ENCODE measurements around the gene KDM5A. TPM values are rescaled to one million over a fixed set of nuclear protein-coding genes. Genes with fewer than 3 reads are reported as not detected.
A peak's percentile ranks its signal among the peaks of the same experiment; 100 is the strongest.
"Not testable (repeated sequence)": the region's sequence is repeated elsewhere in the genome, so short reads cannot be mapped to it uniquely, and the experiment has no call there.

Gene KDM5A
- total RNA-seq, 2 donors from 2014 or later, result 85.9 to 86.1 TPM

DNA sequence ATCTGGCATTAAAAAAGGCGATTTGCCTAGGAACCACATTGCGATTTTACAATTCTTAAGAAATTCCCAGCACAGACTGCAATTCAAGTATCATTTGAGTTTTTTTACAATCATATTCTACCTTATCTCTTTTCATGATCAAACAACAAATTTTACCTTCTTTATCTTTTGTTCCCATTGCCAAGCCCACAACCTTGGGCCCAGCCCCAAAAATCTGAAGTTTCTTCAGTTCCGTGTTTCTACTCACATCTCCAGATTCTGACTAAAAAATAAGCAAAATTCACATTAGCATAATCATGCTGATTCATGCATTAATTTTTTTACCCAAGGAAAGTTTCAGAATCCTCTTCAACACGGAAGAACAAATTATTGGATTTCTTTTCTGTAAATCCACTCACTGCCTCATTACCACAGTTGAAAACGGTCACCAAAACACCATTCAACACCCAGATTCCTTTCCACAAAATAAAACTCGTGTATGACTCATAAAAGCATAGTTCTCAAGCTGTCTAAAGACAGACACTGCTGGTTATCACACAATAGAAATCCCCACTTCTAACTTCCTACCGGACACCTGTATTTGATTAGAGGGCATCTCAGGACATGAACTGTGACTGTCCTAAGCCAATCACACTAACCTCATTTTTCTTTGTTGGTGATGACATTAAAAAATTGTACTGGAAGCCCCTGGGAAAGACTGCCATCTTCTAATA is 32.7 kb downstream of the KDM5A start:
- ATAC-seq, result no peak
- Mint-ChIP-seq H3K36me3 (peaks cover 17 to 50% of the 10 kb centered on the region in 2 donors), H3K27ac (peak overlapping the region; percentile 34 to 39), H3K9me3 (no peaks in the 10 kb centered on the region)
- no peak for DNase-seq (ENCODE audit: low spot score in 2 of 2)

DNA sequence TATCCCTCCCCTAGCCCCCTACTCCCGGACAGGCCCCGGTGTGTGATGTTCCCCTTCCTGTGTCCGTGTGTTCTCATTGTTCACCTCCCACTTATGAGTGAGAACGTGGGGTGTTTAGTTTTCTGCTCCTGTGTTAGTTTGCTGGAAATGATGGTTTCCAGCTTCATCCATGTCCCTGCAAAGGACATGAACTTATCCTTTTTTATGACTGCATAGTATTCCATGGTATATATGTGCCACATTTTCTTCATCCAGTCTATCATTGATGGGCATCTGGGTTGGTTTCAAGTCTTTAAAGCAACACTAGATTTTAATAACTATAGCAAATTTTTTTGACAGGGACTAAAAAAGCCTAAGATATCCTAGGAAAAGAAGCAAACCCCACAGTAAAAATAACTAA is 37.9 kb downstream of the KDM5A start:
- ATAC-seq; H3K9me3 Mint-ChIP-seq; DNase-seq (ENCODE audit: low spot score in 2 of 2): not testable (repeated sequence)
- Mint-ChIP-seq H3K36me3 (peaks cover 22 to 57% of the 10 kb centered on the region in 2 donors), H3K27ac (peak overlapping the region in 1 of 2 donors; percentile 60)

DNA sequence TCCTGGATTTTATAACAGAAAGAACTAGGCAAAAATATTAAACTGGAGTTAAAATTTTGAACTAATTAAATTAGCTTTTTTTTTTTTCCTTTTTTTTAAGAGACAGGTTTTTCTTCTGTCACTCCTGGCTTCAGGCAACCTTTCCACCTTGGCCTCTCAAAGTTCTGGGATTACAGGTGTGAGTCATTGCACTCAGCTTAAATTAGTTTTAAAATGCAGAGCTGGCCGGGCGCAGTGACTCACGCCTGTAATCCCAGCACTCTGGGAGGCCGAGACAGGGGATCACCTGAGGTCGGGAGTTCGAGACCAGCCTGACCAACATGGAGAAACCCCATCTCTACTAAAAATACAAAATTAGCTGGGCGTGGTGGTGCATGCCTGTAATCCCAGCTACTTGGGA is 39.5 kb downstream of the KDM5A start:
- DNase-seq (ENCODE audit: low spot score in 2 of 2); H3K27ac Mint-ChIP-seq; ATAC-seq; H3K9me3 Mint-ChIP-seq: not testable (repeated sequence)
- peaks cover 21 to 65% of the 10 kb centered on the region in 2 donors for H3K36me3 Mint-ChIP-seq

DNA sequence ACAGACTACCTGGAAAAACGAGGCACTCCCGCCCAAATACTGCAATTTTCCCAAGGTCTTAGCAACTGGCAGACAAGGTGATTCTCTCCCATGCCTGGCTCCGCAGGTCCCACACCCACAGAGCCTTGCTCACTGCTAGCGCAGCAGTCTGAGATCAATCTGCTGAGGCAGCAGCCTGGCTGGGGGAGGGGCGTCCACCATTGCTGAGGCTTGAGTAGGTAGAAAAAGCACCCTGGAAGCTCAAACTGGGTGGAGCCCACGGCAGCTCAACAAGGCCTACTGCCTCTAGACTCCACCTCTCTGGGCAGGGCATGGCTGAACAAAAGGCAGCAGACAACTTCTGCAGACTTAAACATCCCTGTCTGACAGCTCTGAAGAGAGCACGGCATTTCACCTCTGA is 46.1 kb downstream of the KDM5A start:
- DNase-seq (ENCODE audit: low spot score in 2 of 2); ATAC-seq; H3K9me3 Mint-ChIP-seq: not testable (repeated sequence)
- H3K27ac Mint-ChIP-seq, result peak overlapping the region in 1 of 2 donors; percentile 50
- H3K36me3 Mint-ChIP-seq, result peaks cover 19 to 76% of the 10 kb centered on the region in 2 donors

DNA sequence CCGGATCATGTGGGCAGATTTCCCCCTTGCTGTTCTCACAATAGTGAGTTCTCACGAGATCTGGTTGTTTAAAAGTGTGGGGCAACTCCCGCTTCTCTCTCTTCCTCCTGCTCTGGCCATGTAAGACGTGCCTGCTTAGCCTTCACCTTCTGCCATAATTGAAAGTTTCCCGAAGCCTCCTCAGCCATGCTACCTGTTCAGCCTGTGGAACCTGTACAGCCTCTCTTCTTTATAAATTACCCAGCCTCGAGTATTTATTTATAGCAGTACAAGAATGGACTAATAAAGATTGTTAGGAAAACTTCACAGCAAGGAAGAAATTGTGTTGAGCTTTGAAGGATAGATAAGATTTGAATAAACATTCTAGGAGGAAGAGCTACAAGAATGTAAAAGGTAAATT is 52.1 kb downstream of the KDM5A start:
- peaks cover 0 to 30% of the 10 kb centered on the region in 2 donors for H3K36me3 Mint-ChIP-seq
- peak overlapping the region in 1 of 2 donors; percentile 19 for H3K27ac Mint-ChIP-seq
- ATAC-seq, result no peak

DNA sequence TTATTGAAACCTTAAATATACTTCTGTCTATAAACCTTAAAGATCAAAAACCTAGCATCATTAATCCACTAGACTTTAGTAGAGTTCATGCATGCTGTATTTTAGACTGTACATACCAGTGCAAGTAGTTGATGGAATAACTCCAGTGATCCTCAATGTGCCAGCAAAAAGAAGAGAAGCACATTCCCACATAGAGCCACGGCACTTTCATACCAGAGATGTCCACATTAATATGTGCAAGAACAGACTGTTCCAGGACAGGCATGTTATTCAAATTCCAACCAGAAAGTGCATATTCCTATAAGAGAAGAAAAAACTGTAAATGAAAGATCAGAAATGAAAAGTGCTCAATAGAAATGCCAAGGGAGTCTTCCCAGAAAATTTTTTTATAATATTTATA is 55.0 kb downstream of the KDM5A start:
- no peak for ATAC-seq
- no peaks in the 10 kb centered on the region for H3K9me3 Mint-ChIP-seq
- H3K36me3 Mint-ChIP-seq, result peaks cover 0 to 8% of the 10 kb centered on the region in 2 donors
- H3K27ac Mint-ChIP-seq, result no peak overlapping the region
- no peak for DNase-seq (ENCODE audit: low spot score in 2 of 2)

More for the DNA sequence above, 52.1 kb downstream of the KDM5A start:
- H3K9me3 Mint-ChIP-seq, result no peaks in the 10 kb centered on the region
- no peak for DNase-seq (ENCODE audit: low spot score in 2 of 2)

DNA sequence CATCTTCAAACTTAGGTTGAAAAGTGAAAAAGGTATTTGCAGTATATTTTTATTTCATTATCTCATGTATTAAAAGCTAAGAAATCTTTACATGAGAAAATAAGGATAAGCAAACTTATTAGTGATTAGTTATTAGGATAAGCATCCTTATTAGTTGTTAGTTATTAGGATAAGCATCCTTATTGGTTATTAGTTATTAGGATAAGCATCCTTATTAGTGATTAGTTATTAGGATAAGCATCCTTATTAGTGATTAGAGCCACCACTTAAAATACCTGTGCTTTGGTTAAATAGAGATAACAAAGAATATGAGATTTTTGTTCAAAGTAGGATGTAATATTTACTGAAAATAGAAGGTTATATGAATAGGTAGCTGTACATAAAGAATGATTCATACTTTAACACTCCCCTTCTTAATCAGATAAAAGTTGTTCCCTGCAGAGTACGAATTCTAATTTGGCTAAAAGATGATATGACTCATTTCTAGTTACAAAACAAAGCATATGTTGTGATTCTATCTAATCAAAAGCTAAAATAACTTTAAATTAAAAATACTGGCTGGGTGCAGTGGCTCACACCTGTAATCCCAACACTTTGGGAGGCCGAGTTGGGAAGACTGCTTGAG is 56.4 kb downstream of the KDM5A start:
- DNase-seq (ENCODE audit: low spot score in 2 of 2) (no peak), ATAC-seq (peak in 1 of 2 donors; percentile 43)
- Mint-ChIP-seq H3K9me3 (no peaks in the 10 kb centered on the region), H3K27ac (peak overlapping the region in 1 of 2 donors; percentile 72), H3K36me3 (peaks cover 0 to 8% of the 10 kb centered on the region in 2 donors)

DNA sequence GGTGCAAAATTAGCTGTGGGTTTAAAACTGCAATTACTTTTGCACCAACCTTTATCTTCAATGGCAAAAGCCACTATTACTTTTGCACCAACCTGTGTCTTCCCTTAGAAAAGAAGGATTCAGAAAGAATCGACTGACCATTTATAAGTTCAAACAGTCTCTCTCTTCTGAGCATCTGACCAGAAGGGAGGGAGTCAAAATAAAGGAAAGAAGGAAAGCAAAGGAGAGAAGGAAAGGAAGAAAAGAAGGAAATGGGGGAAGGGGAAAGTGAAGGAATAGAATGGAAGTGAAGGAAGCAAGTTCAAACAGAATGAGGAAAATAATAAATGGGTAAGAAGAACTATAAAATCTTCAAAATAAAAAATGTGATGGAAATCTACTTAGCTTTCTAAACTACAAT is 57.8 kb downstream of the KDM5A start:
- no peaks in the 10 kb centered on the region for H3K9me3 Mint-ChIP-seq
- H3K27ac Mint-ChIP-seq, result peak overlapping the region in 1 of 2 donors; percentile 45
- peaks cover 0 to 9% of the 10 kb centered on the region in 2 donors for H3K36me3 Mint-ChIP-seq
- ATAC-seq (no peak), DNase-seq (ENCODE audit: low spot score in 2 of 2) (no peak)

DNA sequence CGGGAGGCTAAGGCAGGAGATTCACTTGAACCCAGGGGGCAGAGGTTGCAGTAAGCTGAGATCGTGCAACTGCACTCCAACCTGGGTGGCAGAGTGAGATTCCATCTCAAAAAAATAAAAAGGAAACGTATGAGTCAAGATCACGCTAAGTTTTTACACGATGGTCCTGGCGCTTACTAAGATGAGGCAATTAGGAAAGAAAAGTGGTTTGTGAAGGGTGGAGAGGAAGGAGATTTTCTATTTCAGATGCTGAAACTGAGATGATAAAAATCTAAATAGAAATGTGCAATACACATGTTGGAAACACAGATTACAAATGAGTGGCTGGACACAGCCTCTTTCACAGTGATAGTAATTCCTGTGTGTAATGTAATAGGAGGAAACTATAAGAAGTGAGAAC is 63.2 kb downstream of the KDM5A start:
- no peaks in the 10 kb centered on the region for H3K9me3 Mint-ChIP-seq
- H3K36me3 Mint-ChIP-seq, result peaks cover 6 to 8% of the 10 kb centered on the region in 2 donors
- no peak for DNase-seq (ENCODE audit: low spot score in 2 of 2)
- peak overlapping the region; percentile 25 to 37 for H3K27ac Mint-ChIP-seq
- ATAC-seq, result peak in 1 of 2 donors; percentile 43

DNA sequence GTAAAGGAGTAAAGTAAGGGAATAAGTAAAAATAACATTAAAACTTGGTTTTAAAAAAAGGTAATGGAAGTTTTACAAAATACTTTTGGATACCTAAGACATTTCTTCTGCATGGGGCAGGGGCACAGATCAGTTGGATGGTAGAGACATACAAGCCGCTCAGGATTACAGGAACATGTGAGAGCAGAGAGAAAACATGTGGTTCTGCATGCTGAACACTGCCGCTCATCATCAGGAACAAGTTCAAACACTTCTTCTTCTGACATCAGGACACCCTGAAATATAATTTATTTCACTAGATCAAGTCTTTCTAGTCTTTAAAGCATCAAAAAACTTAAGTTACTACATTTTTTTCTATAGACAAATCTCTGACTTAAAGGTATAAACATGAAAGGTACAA is 65.6 kb downstream of the KDM5A start:
- Mint-ChIP-seq H3K27ac (no peak overlapping the region), H3K9me3 (no peaks in the 10 kb centered on the region), H3K36me3 (peaks cover 11 to 23% of the 10 kb centered on the region in 2 donors)
- no peak for ATAC-seq
- no peak for DNase-seq (ENCODE audit: low spot score in 2 of 2)

DNA sequence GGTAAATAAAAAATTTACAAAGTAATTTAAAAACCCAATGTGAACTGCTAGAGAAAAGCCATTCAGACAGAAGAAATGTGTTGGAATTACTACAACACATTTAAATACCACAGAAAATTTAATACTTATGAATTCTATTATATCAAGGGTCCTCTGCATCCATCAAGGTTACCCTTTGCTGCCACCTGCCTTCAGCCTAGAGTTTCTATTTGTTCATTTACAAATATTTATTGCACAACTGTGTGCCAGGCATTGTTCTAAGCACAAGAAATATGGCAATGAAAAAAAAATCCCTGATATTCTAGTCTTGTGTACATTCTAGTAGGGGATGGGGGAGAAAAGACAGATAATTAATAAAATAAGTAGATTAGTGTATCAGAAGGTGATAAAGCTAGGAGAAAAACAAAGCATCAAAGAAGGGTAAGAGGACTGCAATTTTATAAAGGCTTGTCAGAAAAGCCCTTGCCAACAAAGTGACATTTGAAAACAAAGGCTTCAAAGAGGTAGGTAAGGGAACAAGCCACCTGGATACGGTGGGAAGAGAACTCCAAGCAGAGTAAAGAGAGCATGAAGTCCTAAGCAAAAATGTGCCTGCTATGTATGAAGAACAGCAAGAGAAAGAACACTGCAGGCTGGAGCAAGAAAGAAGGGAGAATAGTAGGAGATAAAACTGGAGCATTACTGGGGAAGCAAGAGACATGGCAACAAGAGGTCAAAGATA is 67.4 kb downstream of the KDM5A start:
- DNase-seq (ENCODE audit: low spot score in 2 of 2) (no peak), ATAC-seq (no peak)
- Mint-ChIP-seq H3K27ac (peak overlapping the region in 1 of 2 donors; percentile 52), H3K36me3 (peaks cover 26 to 38% of the 10 kb centered on the region in 2 donors), H3K9me3 (no peaks in the 10 kb centered on the region)

DNA sequence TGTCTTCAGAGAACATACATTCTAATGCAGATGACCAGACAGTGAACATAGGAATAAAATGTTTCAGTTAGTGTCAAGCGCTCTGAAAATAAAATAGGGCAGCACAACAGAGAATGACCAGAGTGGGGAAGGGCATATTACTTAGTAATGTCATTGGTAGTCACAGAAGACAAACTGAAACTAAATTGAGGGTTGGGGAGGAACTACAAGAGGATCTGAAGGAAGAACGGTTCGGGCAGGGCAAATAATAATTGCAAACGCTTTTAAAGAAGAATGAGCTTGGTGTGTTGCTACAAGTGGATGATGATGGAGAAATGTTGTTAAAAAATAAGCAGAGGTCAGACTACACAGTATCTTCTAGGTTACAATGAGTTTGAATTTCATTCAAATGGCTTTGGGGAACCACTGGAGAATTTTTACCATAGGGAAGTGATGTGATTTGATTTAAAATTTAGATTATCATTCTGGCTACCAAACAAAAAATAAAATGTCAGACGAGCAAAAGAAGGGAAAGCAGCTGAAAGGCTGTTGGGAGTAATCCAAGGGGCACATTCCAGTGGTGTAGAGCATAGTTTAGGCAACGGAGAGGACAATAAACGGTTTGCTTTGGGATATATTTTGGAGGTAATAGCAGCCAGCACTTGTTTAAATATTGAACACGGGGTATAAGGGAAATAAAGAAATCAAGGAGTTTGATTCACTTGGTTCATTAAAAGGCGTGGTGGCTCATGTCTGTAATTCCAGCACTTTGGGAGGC is 70.2 kb downstream of the KDM5A start:
- DNase-seq (ENCODE audit: low spot score in 2 of 2), result no peak
- H3K27ac Mint-ChIP-seq, result no peak overlapping the region
- no peaks in the 10 kb centered on the region for H3K9me3 Mint-ChIP-seq
- no peak for ATAC-seq
- peaks cover 26 to 38% of the 10 kb centered on the region in 2 donors for H3K36me3 Mint-ChIP-seq

DNA sequence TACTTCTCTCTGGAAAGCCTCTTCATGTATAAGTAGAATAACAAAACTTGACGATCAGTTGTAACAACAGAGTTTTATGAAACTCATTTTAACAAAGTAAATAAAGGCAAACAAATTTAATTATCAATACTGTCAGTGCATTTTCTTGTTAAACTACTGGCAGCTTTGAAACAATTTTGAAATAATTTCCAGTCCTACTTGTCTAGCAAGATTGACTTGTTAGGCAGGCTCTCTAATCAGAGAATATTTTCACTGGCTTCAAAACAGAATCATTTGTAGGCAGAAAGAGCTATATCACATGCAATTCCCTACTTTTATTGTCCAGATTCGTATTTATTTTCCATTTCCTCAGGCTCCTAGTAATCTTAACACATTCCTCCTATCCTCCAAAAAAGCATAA is 80.6 kb downstream of the KDM5A start:
- Mint-ChIP-seq H3K27ac (no peak overlapping the region), H3K36me3 (peaks cover 16 to 60% of the 10 kb centered on the region in 2 donors), H3K9me3 (no peaks in the 10 kb centered on the region)
- DNase-seq (ENCODE audit: low spot score in 2 of 2), result no peak
- ATAC-seq, result no peak

DNA sequence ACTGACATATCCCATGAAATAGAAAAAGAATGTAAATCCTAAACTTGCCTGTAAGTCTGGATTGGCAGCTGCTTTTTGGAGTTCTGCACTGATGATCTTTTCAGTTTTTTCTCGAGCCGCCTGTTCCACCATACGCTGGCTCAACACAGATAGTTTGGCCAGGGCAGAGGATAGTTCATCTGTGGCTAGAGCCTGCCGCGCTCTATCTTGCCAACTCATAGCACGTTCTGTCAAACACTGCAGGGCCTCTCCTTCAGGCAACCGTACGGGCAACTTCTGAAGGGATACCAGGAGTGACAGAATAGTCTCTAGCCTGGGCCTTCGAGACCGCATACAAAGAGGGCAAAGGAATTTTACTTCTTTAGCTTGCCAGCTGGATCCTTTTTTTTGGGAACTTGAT is 81.7 kb downstream of the KDM5A start:
- no peak for ATAC-seq
- no peak overlapping the region for H3K27ac Mint-ChIP-seq
- no peaks in the 10 kb centered on the region for H3K9me3 Mint-ChIP-seq
- DNase-seq (ENCODE audit: low spot score in 2 of 2), result no peak
- peaks cover 24 to 67% of the 10 kb centered on the region in 2 donors for H3K36me3 Mint-ChIP-seq

DNA sequence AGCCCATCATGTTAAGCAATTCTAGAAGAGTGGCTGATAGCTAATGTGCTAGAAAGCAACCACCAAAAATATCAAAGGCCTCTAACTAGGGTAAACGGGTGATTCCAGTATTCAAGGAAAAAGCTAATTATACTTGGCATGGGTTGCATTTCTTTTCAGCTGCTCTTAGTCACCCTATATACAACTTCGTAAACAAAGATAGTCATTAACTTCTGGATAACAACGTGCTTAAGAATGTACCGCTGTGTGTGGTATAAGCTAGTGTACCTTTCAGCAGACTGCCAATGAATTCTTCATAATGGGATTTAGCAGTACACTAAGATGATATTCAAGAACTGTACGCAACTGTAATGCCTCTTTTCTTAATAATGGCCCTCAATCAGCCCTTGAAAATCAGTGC is 84.3 kb downstream of the KDM5A start:
- DNase-seq (ENCODE audit: low spot score in 2 of 2), result no peak

DNA sequence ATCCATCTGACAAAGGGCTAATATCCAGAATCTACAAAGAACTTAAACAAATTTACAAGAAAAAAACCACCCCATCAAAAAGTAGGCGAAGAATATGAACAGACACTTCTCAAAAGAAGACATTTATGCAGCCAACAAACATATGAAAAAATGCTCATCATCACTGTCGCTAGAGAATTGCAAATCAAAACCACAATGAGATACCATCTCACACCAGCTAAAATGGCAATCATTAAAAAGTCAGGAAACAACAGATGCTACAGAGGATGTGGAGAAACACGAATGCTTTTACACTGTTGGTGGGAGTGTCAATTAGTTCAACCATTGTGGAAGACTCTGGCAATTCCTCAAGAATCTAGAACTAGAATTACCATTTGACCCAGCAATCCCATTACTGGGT is 86.4 kb downstream of the KDM5A start:
- Mint-ChIP-seq H3K36me3 (peaks cover 58 to 90% of the 10 kb centered on the region in 2 donors), H3K27ac (peak overlapping the region in 1 of 2 donors; percentile 16), H3K9me3 (peaks cover 6 to 26% of the 10 kb centered on the region in 2 donors)
- not testable (repeated sequence) for DNase-seq (ENCODE audit: low spot score in 2 of 2); ATAC-seq

More for the DNA sequence above, 84.3 kb downstream of the KDM5A start:
- no peak overlapping the region for H3K27ac Mint-ChIP-seq
- H3K9me3 Mint-ChIP-seq, result peaks cover 6 to 14% of the 10 kb centered on the region in 2 donors
- H3K36me3 Mint-ChIP-seq, result peaks cover 40 to 84% of the 10 kb centered on the region in 2 donors
- ATAC-seq, result no peak
